ENCODE data around the gene LRRC10B.
"Not testable (repeated sequence)": the region's sequence is repeated elsewhere in the genome, so short reads cannot be mapped to it uniquely, and the experiment has no call there.

Gene LRRC10B

DNA sequence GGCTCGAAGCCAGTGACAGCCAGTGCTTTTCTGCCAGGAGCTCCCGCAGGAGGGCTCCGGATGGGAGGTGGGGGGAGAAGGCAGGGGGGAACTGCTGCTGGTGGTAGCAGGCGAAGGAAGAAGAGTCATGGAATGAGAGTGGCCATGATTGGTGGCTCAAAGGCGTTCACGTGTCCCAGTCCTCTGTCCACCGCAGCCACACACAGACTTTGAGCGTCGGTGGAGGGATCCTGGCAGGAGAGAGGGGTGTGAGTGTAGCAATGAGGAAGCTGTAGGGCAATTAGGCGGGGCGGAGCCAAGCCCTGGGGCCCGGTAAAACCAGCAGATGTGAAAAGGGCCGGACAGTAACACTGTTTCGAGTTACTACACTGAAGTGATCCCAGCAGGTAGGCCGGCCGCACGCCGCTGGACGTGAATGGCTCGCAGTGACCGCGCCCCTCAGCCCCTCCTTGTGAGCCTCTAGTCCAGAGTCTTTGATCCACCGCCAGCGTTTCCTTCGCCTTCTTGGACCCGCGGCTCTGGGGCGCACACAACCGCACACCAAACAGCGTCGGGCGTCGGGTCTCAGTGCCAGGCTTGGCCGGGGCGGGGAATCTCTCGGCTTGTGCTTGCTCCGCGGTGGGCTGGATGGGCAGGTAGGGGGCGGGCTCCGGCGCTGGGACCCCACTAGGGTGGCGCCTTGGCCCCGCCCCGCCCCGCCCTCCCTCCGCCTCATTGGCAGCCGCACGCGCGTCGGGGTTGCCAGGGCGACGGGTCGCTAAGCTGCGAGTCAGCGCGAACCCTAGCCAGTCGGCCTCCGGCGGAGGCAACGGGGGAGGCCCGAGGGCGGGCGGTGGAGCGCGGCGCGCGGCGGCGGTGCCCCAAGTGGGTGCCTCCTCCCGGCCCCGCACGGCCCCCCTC is at the start of gene LRRC10B:
Gene LRRC10B (plus strand): TSS at position 788 of the 900 bp plus-strand sequence. CDS start 250 bp downstream, outside the sequence.
- H3K27me3 ChIP-seq (ENCODE audit: low read depth): peaks cover 98% of the 10 kb centered on the region
- H3K4me3 ChIP-seq: no peak within 1 kb of the TSS
- H3K9me3 ChIP-seq: no peaks in the 10 kb centered on the region
- DNase-seq (ENCODE audit: low spot score in 2 of 2): peak in 1 of 2 experiments; percentile 55
- no peaks in the 10 kb centered on the region for H3K4me1 ChIP-seq
- in situ Hi-C loops (cut with MboI; ENCODE audit: low sequenced_read_pairs): no loop called here
- H3K36me3 ChIP-seq (replicated peaks): no peaks in the 10 kb centered on the region

GRCh38 chr11:61460474-61460881 is 48.1 kb upstream of the LRRC10B start:
- no peaks in the 10 kb centered on the region for H3K9me3 ChIP-seq
- H3K36me3 ChIP-seq (replicated peaks): no peaks in the 10 kb centered on the region; the same call in 1 of the 2 replicates
- H3K27me3 ChIP-seq (ENCODE audit: low read depth): no peaks in the 10 kb centered on the region
- no peak for DNase-seq (ENCODE audit: low spot score in 2 of 2)
- H3K4me3 ChIP-seq: no peak overlapping the region
- H3K4me1 ChIP-seq: no peaks in the 10 kb centered on the region
- in situ Hi-C loops (cut with MboI; ENCODE audit: low sequenced_read_pairs): no loop called here

- in situ Hi-C loops (cut with MboI; ENCODE audit: low sequenced_read_pairs): no loop called here
- no peak overlapping the region for H3K4me3 ChIP-seq
- H3K27me3 ChIP-seq (ENCODE audit: low read depth): no peaks in the 10 kb centered on the region
- DNase-seq (ENCODE audit: low spot score in 2 of 2): no peak
- no peaks in the 10 kb centered on the region for H3K4me1 ChIP-seq
- no peaks in the 10 kb centered on the region for H3K9me3 ChIP-seq
- no peaks in the 10 kb centered on the region for H3K36me3 ChIP-seq (replicated peaks)
Measured at GRCh38 chr11:61460986-61461385, 47.6 kb upstream of the LRRC10B start.

DNA sequence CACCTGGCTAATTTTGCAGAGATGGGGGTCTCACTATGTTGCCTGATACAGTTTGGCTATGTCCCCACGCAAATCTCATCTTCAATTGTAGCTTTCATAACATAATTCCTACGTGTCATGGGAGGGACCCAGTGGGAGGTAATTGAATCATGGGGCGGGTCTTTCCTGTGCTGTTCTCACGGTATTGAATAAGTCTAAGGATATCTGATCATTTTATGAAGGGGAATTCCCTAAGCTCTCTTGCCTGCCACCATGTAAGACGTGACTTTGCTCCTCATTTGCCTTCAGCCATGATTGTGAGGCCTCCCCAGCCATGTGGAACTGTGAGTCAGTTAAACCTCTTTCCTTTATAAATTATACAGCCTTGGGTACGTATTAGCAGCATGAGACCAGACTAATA is 40.9 kb upstream of the LRRC10B start:
- H3K4me1 ChIP-seq; H3K36me3 ChIP-seq (replicated peaks); H3K9me3 ChIP-seq; in situ Hi-C loops (cut with MboI; ENCODE audit: low sequenced_read_pairs); H3K27me3 ChIP-seq (ENCODE audit: low read depth); H3K4me3 ChIP-seq; DNase-seq (ENCODE audit: low spot score in 2 of 2): not testable (repeated sequence)

GRCh38 chr11:61468002-61468401 is 40.5 kb upstream of the LRRC10B start:
- Histone ChIP-seq H3K9me3 (no peaks in the 10 kb centered on the region), H3K27me3 (ENCODE audit: low read depth) (no peaks in the 10 kb centered on the region), H3K4me1 (no peaks in the 10 kb centered on the region), H3K4me3 (no peak overlapping the region), H3K36me3 (replicated peaks) (no peaks in the 10 kb centered on the region)
- in situ Hi-C loops (cut with MboI; ENCODE audit: low sequenced_read_pairs): no loop called here
- no peak for DNase-seq (ENCODE audit: low spot score in 2 of 2)

DNA sequence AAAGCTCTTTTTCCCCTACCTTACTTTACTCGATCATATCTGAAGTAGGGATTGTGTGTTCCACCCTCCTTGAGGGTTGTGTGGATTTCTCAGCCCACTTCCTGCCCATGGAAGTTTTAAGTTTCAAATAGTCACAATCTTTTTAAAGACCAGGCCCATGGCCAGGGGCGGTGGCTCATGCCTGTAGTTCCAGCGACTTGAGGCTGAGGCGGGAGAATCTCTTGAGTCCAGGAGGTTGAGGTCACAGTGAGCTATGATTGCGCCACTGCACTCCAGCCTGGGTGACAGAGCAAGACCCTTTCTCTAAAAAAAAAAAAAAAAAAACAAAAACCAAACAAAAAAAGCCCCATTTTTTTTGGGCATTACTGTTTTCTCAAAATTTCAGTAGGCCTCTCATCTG is 36.3 kb upstream of the LRRC10B start:
- 0 out of 2 replicates have a peak, but pooled peaks cover 2% of the 10 kb centered on the region for H3K36me3 ChIP-seq (replicated peaks)
- H3K4me1 ChIP-seq: no peaks in the 10 kb centered on the region
- in situ Hi-C loops (cut with MboI; ENCODE audit: low sequenced_read_pairs): loop anchor here (10.0 kb wide), 1 partner anchor 163 kb away; no protein-coding TSS in a partner anchor
- no peak for DNase-seq (ENCODE audit: low spot score in 2 of 2)
- no peaks in the 10 kb centered on the region for H3K9me3 ChIP-seq
- no peaks in the 10 kb centered on the region for H3K27me3 ChIP-seq (ENCODE audit: low read depth)
- no peak overlapping the region for H3K4me3 ChIP-seq

GRCh38 chr11:61472868-61473267 is 35.7 kb upstream of the LRRC10B start:
- Histone ChIP-seq H3K27me3 (ENCODE audit: low read depth) (peaks cover under 1% of the 10 kb centered on the region; the same call in 1 of the 2 replicates), H3K4me3 (no peak overlapping the region), H3K9me3 (no peaks in the 10 kb centered on the region), H3K36me3 (replicated peaks) (0 out of 2 replicates have a peak, but pooled peaks cover 2% of the 10 kb centered on the region), H3K4me1 (no peaks in the 10 kb centered on the region)
- in situ Hi-C loops (cut with MboI; ENCODE audit: low sequenced_read_pairs): loop anchor here (10.0 kb wide), 1 partner anchor 162 kb away; no protein-coding TSS in a partner anchor
- no peak for DNase-seq (ENCODE audit: low spot score in 2 of 2)

GRCh38 chr11:61473370-61474012 is 35.1 kb upstream of the LRRC10B start:
- no peak for DNase-seq (ENCODE audit: low spot score in 2 of 2)
- H3K4me3 ChIP-seq: no peak overlapping the region

GRCh38 chr11:61474013-61474643 is 34.4 kb upstream of the LRRC10B start:
- H3K27me3 ChIP-seq (ENCODE audit: low read depth): peaks cover 13% of the 10 kb centered on the region
- H3K9me3 ChIP-seq: no peaks in the 10 kb centered on the region
- no peak for DNase-seq (ENCODE audit: low spot score in 2 of 2)
- H3K36me3 ChIP-seq (replicated peaks): 0 out of 2 replicates have a peak, but pooled peaks cover 2% of the 10 kb centered on the region
- in situ Hi-C loops (cut with MboI; ENCODE audit: low sequenced_read_pairs): loop anchor here (10.0 kb wide), 1 partner anchor 161 kb away; no protein-coding TSS in a partner anchor
- H3K4me1 ChIP-seq: no peaks in the 10 kb centered on the region
- H3K4me3 ChIP-seq: no peak overlapping the region

More at GRCh38 chr11:61473370-61474012, 35.1 kb upstream of the LRRC10B start:
- H3K4me1 ChIP-seq: no peaks in the 10 kb centered on the region
- 0 out of 2 replicates have a peak, but pooled peaks cover 2% of the 10 kb centered on the region for H3K36me3 ChIP-seq (replicated peaks)
- peaks cover 6% of the 10 kb centered on the region for H3K27me3 ChIP-seq (ENCODE audit: low read depth)
- no peaks in the 10 kb centered on the region for H3K9me3 ChIP-seq
- in situ Hi-C loops (cut with MboI; ENCODE audit: low sequenced_read_pairs): loop anchor here (10.0 kb wide), 1 partner anchor 161 kb away; no protein-coding TSS in a partner anchor

DNA sequence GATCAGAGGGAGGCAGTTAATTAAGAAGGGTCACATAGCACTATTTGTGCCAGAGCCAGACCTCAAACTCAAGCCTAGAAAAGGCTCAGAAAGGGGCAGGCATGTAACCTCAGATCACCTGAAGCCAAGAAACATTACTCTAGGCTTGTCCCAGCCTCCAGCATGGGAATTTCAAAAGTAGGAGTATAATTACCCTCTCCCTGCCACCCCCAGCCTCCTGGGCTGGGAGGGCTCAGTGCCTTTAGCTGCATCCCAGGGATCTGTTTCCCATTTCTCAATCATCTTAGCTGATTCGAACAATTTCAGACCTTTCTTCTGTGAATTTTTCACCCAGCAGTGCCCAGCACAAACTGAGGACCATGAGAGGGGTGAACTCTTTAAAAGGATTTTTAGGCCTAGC is 33.1 kb upstream of the LRRC10B start:
- Histone ChIP-seq H3K27me3 (ENCODE audit: low read depth) (peaks cover 20% of the 10 kb centered on the region), H3K9me3 (no peaks in the 10 kb centered on the region), H3K4me3 (no peak overlapping the region), H3K36me3 (replicated peaks) (0 out of 2 replicates have a peak, but pooled peaks cover 2% of the 10 kb centered on the region), H3K4me1 (no peaks in the 10 kb centered on the region)
- in situ Hi-C loops (cut with MboI; ENCODE audit: low sequenced_read_pairs): loop anchor here (5.0 to 10.0 kb wide), 2 partner anchors 47 to 159 kb away; no protein-coding TSS in a partner anchor
- DNase-seq (ENCODE audit: low spot score in 2 of 2): no peak

GRCh38 chr11:61476371-61476770 is 32.2 kb upstream of the LRRC10B start:
- in situ Hi-C loops (cut with MboI; ENCODE audit: low sequenced_read_pairs): loop anchor here (5.0 to 10.0 kb wide), 2 partner anchors 46 to 158 kb away; no protein-coding TSS in a partner anchor
- no peak for DNase-seq (ENCODE audit: low spot score in 2 of 2)
- Histone ChIP-seq H3K27me3 (ENCODE audit: low read depth) (peaks cover 29% of the 10 kb centered on the region), H3K4me1 (no peaks in the 10 kb centered on the region), H3K36me3 (replicated peaks) (0 out of 2 replicates have a peak, but pooled peaks cover 2% of the 10 kb centered on the region), H3K9me3 (no peaks in the 10 kb centered on the region), H3K4me3 (no peak overlapping the region)

DNA sequence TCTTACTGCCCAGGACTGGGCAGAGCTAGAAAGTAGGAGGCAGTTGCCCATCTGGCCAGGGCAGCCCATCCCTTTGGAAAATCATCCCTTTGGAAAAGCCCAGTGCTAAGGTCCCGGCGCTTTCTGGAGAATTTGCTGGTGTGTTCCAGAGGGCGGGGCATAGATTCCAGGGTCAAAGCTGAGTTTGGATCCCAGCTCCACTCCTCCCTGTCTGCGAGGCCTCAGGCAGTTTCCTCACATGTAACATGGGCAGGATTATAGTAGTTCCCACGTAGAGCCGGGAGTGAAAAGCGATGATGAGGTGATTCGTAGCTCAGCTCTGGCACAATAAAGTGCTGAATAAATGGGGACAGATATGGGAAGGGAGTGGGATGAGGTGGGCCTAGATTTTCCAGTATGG is 31.4 kb upstream of the LRRC10B start:
- no peak overlapping the region for H3K4me3 ChIP-seq
- H3K9me3 ChIP-seq: no peaks in the 10 kb centered on the region
- 0 out of 2 replicates have a peak, but pooled peaks cover 2% of the 10 kb centered on the region for H3K36me3 ChIP-seq (replicated peaks)
- H3K4me1 ChIP-seq: no peaks in the 10 kb centered on the region
- H3K27me3 ChIP-seq (ENCODE audit: low read depth): peaks cover 37% of the 10 kb centered on the region
- no peak for DNase-seq (ENCODE audit: low spot score in 2 of 2)
- in situ Hi-C loops (cut with MboI; ENCODE audit: low sequenced_read_pairs): loop anchor here (5.0 to 10.0 kb wide), 2 partner anchors 45 to 158 kb away; no protein-coding TSS in a partner anchor

GRCh38 chr11:61477727-61478148 is 30.8 kb upstream of the LRRC10B start:
- DNase-seq (ENCODE audit: low spot score in 2 of 2): peak in 1 of 2 experiments; percentile 72
- no peaks in the 10 kb centered on the region for H3K4me1 ChIP-seq
- peaks cover 43% of the 10 kb centered on the region for H3K27me3 ChIP-seq (ENCODE audit: low read depth)
- H3K36me3 ChIP-seq (replicated peaks): 0 out of 2 replicates have a peak, but pooled peaks cover 2% of the 10 kb centered on the region
- no peak overlapping the region for H3K4me3 ChIP-seq
- H3K9me3 ChIP-seq: no peaks in the 10 kb centered on the region
- in situ Hi-C loops (cut with MboI; ENCODE audit: low sequenced_read_pairs): loop anchor here (5.0 to 10.0 kb wide), 2 partner anchors 45 to 157 kb away; no protein-coding TSS in a partner anchor
